Stomach (tissue), 9 donors: ENCODE data around the gene ZDHHC8. TPM values are rescaled to one million over a fixed set of nuclear protein-coding genes. Genes with fewer than 3 reads are reported as not detected.

ENCODE experiments used
- DNase-seq, 2 donors: peaks; one replicate each; pipeline versions ENCODE4 v3.0.0 to v3.0.0-alpha.2; 2013 to 2019
- H3K27ac ChIP-seq, 5 donors: fragments of 200-600 bp in 4 of 5; sonication (generic) in 4 of 5; one replicate each; pipeline ENCODE4 v1.5.1; 2013 to 2019; ENCODE audit warnings: mild to moderate bottlenecking in 1 of 5, moderate library complexity in 1 of 5
- H3K27me3 ChIP-seq, 3 donors: fragments of 200-600 bp; sonication (generic); one replicate each; pipeline ENCODE4 v1.5.1; 2017 to 2019; ENCODE audit warnings: mixed run types in 1 of 3
- H3K36me3 ChIP-seq, 4 donors: fragments of 200-600 bp; sonication (generic); 1 replicate in 3 of 4; 2 replicates in 1 of 4; pipeline ENCODE4 v1.5.1; 2016 to 2019
- H3K4me1 ChIP-seq, 4 donors: fragments of 200-600 bp; sonication (generic); one replicate each; pipeline ENCODE4 v1.5.1; 2016 to 2019
- H3K4me3 ChIP-seq, 4 donors: fragments of 200-600 bp; sonication (generic) in 3 of 4; one replicate each; pipeline ENCODE4 v1.5.1; 2016 to 2019; ENCODE audit warnings: mild to moderate bottlenecking in 1 of 4
- H3K9me3 ChIP-seq, 4 donors: fragments of 200-600 bp; sonication (generic); one replicate each; pipeline ENCODE4 v1.5.1; 2016 to 2019
- EP300 ChIP-seq: sonication (generic); formaldehyde crosslinking; IDR thresholded peaks from one replicate; pipeline ENCODE4 v1.6.1; 2017; ENCODE audit warnings: antibody characterized with exemption
- POLR2A ChIP-seq, 4 donors: fragments of 450-650 bp; IDR thresholded peaks; one replicate each; pipeline ENCODE4 v1.6.1; 2016; ENCODE audit warnings: antibody characterized with exemption in 4 of 4, control low read depth in 2 of 4, mild to moderate bottlenecking in 1 of 4, moderate library complexity in 1 of 4
- POLR2AphosphoS5 ChIP-seq, 3 donors: sonication (generic); formaldehyde crosslinking; IDR thresholded peaks; one replicate each; pipeline ENCODE4 v1.6.1; 2016; ENCODE audit warnings: antibody characterized with exemption in 3 of 3
- WGBS, 5 donors: extraction: QIAGEN DNeasy Blood & Tissue Kit in 3 of 5; methylation state at CpG; one replicate each; pipeline versions ENCODE4 v1.1.5 to v1.1.7; 2013 to 2018; 5-methylcytosine and 5-hydroxymethylcytosine counted together
- intact Hi-C: fragments of 100-400 bp; cut with DNase I; formaldehyde crosslinking; loops from one replicate; pipeline ENCODE4 v1.15.1; 2023; ENCODE audit warnings: low total_unique reads
- polyA plus RNA-seq, 3 donors: library from polyadenylated mRNA; stranded (reverse); fragments of 200-250 nt; gene quantifications; one replicate each; pipeline ENCODE4 v1.2.3, GENCODE V29; 2013
- total RNA-seq, 5 donors: library from RNA; depleted of rRNA; stranded (reverse); fragments of >200 nt; gene quantifications; one replicate each; pipeline versions ENCODE4 v1.1.0 to v1.2.3, GENCODE V29; 2014 to 2016
- TF ChIP-seq, protein P1 (sequence below), 7 experiments: fragments of 450-650 bp in 4 of 7; fragments of 200-600 bp in 3 of 7; sonication (generic) in 3 of 7; IDR thresholded peaks; one replicate each; pipeline ENCODE4 v1.5.1; 2016 to 2019; ENCODE audit warnings: antibody characterized with exemption in 7 of 7, control low read depth in 2 of 7, mild to moderate bottlenecking in 1 of 7
- donor health status: healthy with polysubstance abuse.
- donor health status: Bipolar disorder and iron deficiency.
- donor health status: healthy.

Gene ZDHHC8
- total and polyA plus RNA-seq, 8 donors, result 3.2 to 228 (median 18.7) TPM

DNA sequence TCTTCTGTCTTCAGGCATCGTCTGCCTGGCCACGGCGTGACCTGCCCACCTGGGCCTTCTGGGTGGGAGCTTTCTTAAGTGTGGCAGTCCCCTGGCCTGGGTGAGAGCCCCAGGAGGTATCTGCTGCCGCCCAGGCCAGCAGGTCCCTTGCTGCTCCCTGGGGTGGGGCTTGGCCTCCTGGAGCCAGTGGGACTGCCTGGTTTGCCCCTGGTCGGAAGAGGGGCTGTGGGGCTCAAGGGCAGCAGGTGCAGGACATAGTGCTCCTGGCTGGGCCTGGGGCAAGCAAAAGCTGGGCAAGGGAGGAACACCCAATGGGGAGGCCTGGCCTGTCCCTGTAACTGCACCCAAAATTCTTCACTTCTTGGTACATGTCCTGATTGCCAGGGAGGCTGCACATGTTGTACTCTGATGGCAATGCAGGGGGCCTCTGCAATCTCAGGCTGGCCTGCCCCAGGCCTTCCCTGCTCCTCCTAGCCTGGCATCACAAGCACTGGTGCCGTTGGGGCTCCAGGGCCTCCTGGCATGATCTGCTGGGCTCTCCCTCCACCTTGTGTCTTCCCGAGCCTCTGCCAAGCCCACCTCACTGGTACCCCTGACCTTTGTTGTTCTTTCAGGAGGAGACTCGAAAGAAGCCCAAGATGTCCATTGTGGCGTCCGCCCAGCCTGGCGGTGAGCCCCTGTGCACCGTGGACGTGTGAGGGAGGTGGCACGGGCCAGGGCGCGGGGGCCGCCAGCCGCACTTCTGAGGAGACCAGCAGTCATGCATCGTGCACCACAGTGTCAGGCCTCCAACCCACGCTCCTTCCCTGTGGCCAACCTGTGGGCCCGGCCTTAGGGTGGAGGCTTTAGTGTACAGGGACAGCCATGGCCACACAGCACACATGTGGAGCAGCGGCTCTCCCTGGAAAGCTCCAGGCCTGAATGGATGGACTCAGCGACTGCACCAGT, 21.9 kb upstream of the ZDHHC8 start:
- Histone ChIP-seq H3K4me1 (peaks cover 0 to 23% (median 15%) of the 10 kb centered on the region in 4 donors), H3K4me3 (no peak overlapping the region), H3K36me3 (peaks cover 89 to 100% (median 100%) of the 10 kb centered on the region in 4 donors), H3K9me3 (no peaks in the 10 kb centered on the region), H3K27me3 (no peaks in the 10 kb centered on the region), H3K27ac (no peak overlapping the region)
- no peak for TF ChIP-seq EP300
- TF ChIP-seq, protein P1, sequence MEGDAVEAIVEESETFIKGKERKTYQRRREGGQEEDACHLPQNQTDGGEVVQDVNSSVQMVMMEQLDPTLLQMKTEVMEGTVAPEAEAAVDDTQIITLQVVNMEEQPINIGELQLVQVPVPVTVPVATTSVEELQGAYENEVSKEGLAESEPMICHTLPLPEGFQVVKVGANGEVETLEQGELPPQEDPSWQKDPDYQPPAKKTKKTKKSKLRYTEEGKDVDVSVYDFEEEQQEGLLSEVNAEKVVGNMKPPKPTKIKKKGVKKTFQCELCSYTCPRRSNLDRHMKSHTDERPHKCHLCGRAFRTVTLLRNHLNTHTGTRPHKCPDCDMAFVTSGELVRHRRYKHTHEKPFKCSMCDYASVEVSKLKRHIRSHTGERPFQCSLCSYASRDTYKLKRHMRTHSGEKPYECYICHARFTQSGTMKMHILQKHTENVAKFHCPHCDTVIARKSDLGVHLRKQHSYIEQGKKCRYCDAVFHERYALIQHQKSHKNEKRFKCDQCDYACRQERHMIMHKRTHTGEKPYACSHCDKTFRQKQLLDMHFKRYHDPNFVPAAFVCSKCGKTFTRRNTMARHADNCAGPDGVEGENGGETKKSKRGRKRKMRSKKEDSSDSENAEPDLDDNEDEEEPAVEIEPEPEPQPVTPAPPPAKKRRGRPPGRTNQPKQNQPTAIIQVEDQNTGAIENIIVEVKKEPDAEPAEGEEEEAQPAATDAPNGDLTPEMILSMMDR (IDR thresholded peaks at IDR 0.05), result no peak
- TF ChIP-seq POLR2A (IDR thresholded peaks at IDR 0.05), result no peak
- TF ChIP-seq POLR2AphosphoS5 (IDR thresholded peaks at IDR 0.05), result no peak
- intact Hi-C loops, result no loop called here
- WGBS, 5 donors, result 82 to 90% (median 84%) methylated on average over 17 to 23 of the region's 23 CpGs
- no peak for DNase-seq

DNA sequence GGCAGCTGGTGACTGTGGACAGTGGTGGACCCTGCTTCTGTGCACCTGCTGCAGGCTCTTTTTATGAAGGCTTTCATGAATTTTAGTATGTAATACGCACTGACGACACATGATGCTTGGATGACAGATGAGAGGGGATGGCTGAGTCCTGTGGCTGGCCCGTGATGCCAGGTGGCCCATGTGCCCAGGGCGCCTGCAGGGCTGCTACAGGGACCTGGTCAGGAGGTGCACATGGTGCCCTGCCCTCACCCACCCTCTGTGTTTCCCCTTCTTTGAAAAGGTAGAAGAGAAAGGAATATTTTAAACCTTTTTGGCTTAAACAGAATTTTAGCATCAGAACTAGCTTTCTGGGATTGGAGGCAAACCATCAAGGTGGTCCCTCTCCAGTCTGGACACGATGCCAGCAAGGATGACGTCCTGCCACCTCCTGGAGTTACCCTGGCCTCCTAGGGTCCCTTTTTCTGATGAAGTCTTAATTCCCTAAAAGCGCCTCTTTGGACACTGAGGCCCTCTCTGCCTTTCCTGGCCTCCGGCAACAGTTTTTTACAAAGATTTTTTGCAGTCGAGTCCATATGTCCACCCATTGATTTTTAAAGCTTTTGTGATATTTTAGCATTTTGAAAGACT, 21.1 kb upstream of the ZDHHC8 start:
- TF ChIP-seq POLR2A (IDR thresholded peaks at IDR 0.05) (no peak), EP300 (no peak), POLR2AphosphoS5 (IDR thresholded peaks at IDR 0.05) (no peak)
- TF ChIP-seq, protein P1 (IDR thresholded peaks at IDR 0.05), result no peak
- Histone ChIP-seq H3K4me1 (peaks cover under 1 to 30% (median 23%) of the 10 kb centered on the region in 4 donors), H3K4me3 (no peak overlapping the region), H3K27me3 (no peaks in the 10 kb centered on the region), H3K9me3 (no peaks in the 10 kb centered on the region), H3K36me3 (peaks cover 89 to 100% (median 100%) of the 10 kb centered on the region in 4 donors), H3K27ac (no peak overlapping the region)
- DNase-seq, result no peak
- WGBS, 5 donors, result 84 to 91% (median 88%) methylated on average over 9 of the region's 9 CpGs
- intact Hi-C loops, result no loop called here

DNA sequence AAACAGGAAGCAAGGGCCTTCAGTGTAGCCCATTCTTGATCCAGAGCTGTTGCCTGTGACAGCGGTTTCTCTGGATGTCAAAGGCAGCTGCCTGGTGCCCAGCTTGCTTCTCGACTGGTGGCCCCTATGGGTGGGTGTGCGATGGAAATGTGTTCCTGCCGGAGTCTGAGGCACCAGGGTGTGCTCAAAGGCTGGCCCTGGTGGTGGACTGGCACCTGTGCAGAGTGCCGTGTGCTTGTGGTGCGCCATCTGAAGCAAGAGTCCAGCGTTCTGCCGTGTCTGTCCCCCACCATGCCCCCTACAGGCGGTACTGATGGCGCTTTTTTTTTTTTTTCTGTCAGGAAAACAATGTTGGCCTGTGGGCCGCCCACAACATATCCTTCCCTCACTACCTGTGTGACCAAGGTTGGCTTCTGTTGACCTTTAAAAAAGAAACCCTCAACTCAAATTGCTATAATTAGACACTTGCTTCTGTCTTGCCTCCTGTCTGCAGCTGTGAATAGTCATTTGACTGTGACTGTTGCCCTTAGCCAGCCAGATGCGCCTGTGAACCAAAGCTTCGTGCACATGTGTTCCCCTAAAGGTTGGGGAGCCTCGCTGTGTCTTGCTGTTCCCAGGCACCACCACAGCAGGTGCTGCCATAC, 20.4 kb upstream of the ZDHHC8 start:
- no peak overlapping the region for H3K4me3 ChIP-seq
- intact Hi-C loops, result no loop called here
- TF ChIP-seq POLR2AphosphoS5 (IDR thresholded peaks at IDR 0.05), result no peak
- TF ChIP-seq, protein P1 (IDR thresholded peaks at IDR 0.05), result peak in 3 of 7 experiments; percentile 23 to 31 (median 27)
- no peak for TF ChIP-seq POLR2A (IDR thresholded peaks at IDR 0.05)
- H3K9me3 ChIP-seq, result no peaks in the 10 kb centered on the region
- no peaks in the 10 kb centered on the region for H3K27me3 ChIP-seq
- 53 to 61% (median 60%) methylated on average over 13 to 14 of the region's 14 CpGs for WGBS, 5 donors
- DNase-seq, result no peak
- peaks cover 82 to 99% (median 96%) of the 10 kb centered on the region in 4 donors for H3K36me3 ChIP-seq
- H3K27ac ChIP-seq, result peak overlapping the region in 1 of 5 donors; percentile 42
- peaks cover 8 to 37% (median 30%) of the 10 kb centered on the region in 4 donors for H3K4me1 ChIP-seq
